K562 (cell line): Measurements from ENCODE around the gene AHSG. TPM values are rescaled to one million over a fixed set of nuclear protein-coding genes. Genes with fewer than 3 reads are reported as not detected.

Experiments used
- ATAC-seq: fragments of 200-7000 bp; cut with Tn5 transposase; 3 replicates; pipeline ENCODE4 v1.9.1; 2020; ENCODE audit warnings: moderate library complexity
- BruUV-seq: library from RNA; stranded (reverse); fragments of 400-500 nt; replicated peaks from 2 replicates; lab custom pipeline; 2021; lab: Mats Ljungman, UMichigan
- CTCF ChIA-PET: fragments of 300-600 bp; formaldehyde crosslinking; extraction: SDS; loops from one replicate; lab custom pipeline; 2021; ENCODE audit warnings: low intra/inter-chr PET ratio; lab: Yijun Ruan, JAX
- POLR2A ChIA-PET: fragments of 300-600, 350-650 bp; sonication (Branson Sonifier 250); formaldehyde crosslinking; extraction: SDS; loops from one replicate; lab custom pipeline; 2021; ENCODE audit warnings: antibody characterized with exemption, inconsistent platforms; lab: Yijun Ruan, JAX
- DNase-seq, 4 experiments: peaks; one replicate each; pipeline versions ENCODE4 v3.0.0 to v3.0.0-alpha.2; 2011 to 2018; ENCODE audit warnings: low spot score in 3 of 4, mixed read lengths in 3 of 4; ENCODE audit errors: extremely low read depth in 1 of 4
- FAIRE-seq: peaks from 2 replicates; lab custom pipeline; 2011; peaks lifted over from hg19 to GRCh38; lab: Jason Lieb, UNC
- H2AFZ ChIP-seq: 2 replicates; pipeline ENCODE4 v1.6.0; 2011; ENCODE audit warnings: low read depth, low read length, control low read depth, inconsistent platforms
- H3K27ac ChIP-seq: fragments of 200-600 bp; 3 replicates; pipeline ENCODE4 v1.8.0; 2011; ENCODE audit warnings: low read depth, mild to moderate bottlenecking, control low read depth, inconsistent platforms, low read length, moderate library complexity, mixed read lengths; ENCODE audit errors: extremely low read depth
- H3K27me3 ChIP-seq, 2 experiments: fragments of 300-600 bp in 1 of 2; 2 replicates in 1 of 2; 3 replicates in 1 of 2; pipeline versions ENCODE4 v1.6.0 to v1.8.0; 2011; ENCODE audit warnings: inconsistent platforms in 2 of 2, low read length in 2 of 2, mild to moderate bottlenecking in 1 of 2, mixed read lengths in 1 of 2, moderate library complexity in 1 of 2; ENCODE audit not compliant: control insufficient read depth in 2 of 2, insufficient read depth in 2 of 2
- H3K36me3 ChIP-seq: fragments of 300-600 bp; 3 replicates; pipeline ENCODE4 v1.8.0; 2011; ENCODE audit warnings: mild to moderate bottlenecking, low read length, inconsistent platforms; ENCODE audit not compliant: control insufficient read depth, insufficient read depth
- H3K4me1 ChIP-seq, 2 experiments: fragments of 200-600 bp in 1 of 2; replicated peaks in 1 of 2; 2 replicates in 1 of 2; 3 replicates in 1 of 2; pipeline versions ENCODE4 v1.5.1 to v1.8.0; 2011; ENCODE audit warnings: inconsistent platforms in 2 of 2, low read length in 2 of 2, mild to moderate bottlenecking in 1 of 2, mixed read lengths in 1 of 2, moderate library complexity in 1 of 2; ENCODE audit not compliant: control insufficient read depth in 2 of 2, insufficient read depth in 2 of 2
- H3K4me2 ChIP-seq: 2 replicates; pipeline ENCODE4 v1.6.1; 2011; ENCODE audit warnings: low read length, control low read depth, inconsistent platforms, mixed read lengths; ENCODE audit not compliant: insufficient read depth
- H3K4me3 ChIP-seq: fragments of 200-600 bp; sonication (generic), shearing (Covaris generic); 2 replicates; pipeline ENCODE4 v1.5.1; 2016; ENCODE audit warnings: control low read depth, inconsistent platforms
- H3K79me2 ChIP-seq: fragments of 200-600 bp; 3 replicates; pipeline ENCODE4 v1.8.0; 2011; ENCODE audit warnings: low read length, inconsistent platforms; ENCODE audit not compliant: control insufficient read depth, insufficient read depth
- H3K9ac ChIP-seq, 2 experiments: 2 replicates each; pipeline versions ENCODE4 v1.6.0 to v1.6.1; 2011; ENCODE audit warnings: low read depth in 2 of 2, low read length in 2 of 2, control low read depth in 1 of 2, inconsistent platforms in 1 of 2, mild to moderate bottlenecking in 1 of 2, mixed read lengths in 1 of 2; ENCODE audit not compliant: insufficient read depth in 1 of 2
- H3K9me1 ChIP-seq: one replicate; pipeline ENCODE4 v1.6.0; 2011; ENCODE audit warnings: inconsistent platforms, mild to moderate bottlenecking, low read length, moderate library complexity; ENCODE audit not compliant: control insufficient read depth, insufficient read depth
- H3K9me3 ChIP-seq: replicated peaks from 2 replicates; pipeline ENCODE4 v1.5.1; 2011; ENCODE audit warnings: low read depth, low read length, inconsistent platforms; ENCODE audit not compliant: control insufficient read depth, insufficient read depth
- H4K20me1 ChIP-seq: replicated peaks from 2 replicates; pipeline ENCODE4 v1.6.1; 2011; ENCODE audit warnings: low read length, inconsistent platforms, mixed read lengths; ENCODE audit not compliant: control insufficient read depth, insufficient read depth
- C11orf30 ChIP-seq: fragments of 450-650 bp; IDR thresholded peaks from 2 replicates; pipeline ENCODE4 v1.6.1; 2016; ENCODE audit warnings: low read depth, mild to moderate bottlenecking
- MAFG ChIP-seq: fragments of 450-650 bp; conservative IDR thresholded peaks from 2 replicates; pipeline ENCODE4 v1.6.1; 2016; ENCODE audit warnings: missing genetic modification characterization, missing compliant biosample characterization
- ZBTB17 ChIP-seq: fragments of 450-650 bp; formaldehyde crosslinking; IDR thresholded peaks from 2 replicates; pipeline ENCODE4 v1.4.0; 2020; ENCODE audit warnings: mild to moderate bottlenecking
- ZNF316 ChIP-seq: fragments of 450-650 bp; IDR thresholded peaks from 2 replicates; pipeline ENCODE4 v1.6.1; 2016
- WGBS: fragments of 100-300 bp; shearing (Covaris generic); methylation state at CpG from one replicate; pipeline ENCODE4 v1.1.6; 2016; ENCODE audit warnings: low coverage, mixed read lengths; ENCODE audit not compliant: insufficient coverage; ENCODE audit errors: missing lambda C conversion rate; 5-methylcytosine and 5-hydroxymethylcytosine counted together
- in situ Hi-C: fragments of 300-500 bp; cut with MboI; formaldehyde crosslinking; loops from 4 replicates; pipeline ENCODE4 v1.15.0; 2018; ENCODE audit warnings: inconsistent platforms, mixed read lengths
- intact Hi-C: fragments of 100-400 bp; cut with micrococcal nuclease; formaldehyde crosslinking; loops from 2 replicates; pipeline ENCODE4 v1.14.2; 2022
- polyA plus RNA-seq, 8 experiments: library from polyadenylated mRNA; depleted of rRNA in 4 of 8; stranded (reverse) in 5 of 8; unstranded in 3 of 8; fragments of >200 nt; fragmentation: Nextera tagmentation in 2 of 8; fragmentation: Illumina TruSeq in 1 of 8; extraction: Ambion mirVana in 2 of 8; extraction: Trizol in 1 of 8; gene quantifications; 2 replicates each; pipeline versions ENCODE4 v1.2.1 to v1.2.3, GENCODE V29; 2011 to 2014; ENCODE audit warnings: inconsistent platforms in 1 of 8, missing spikeins in 1 of 8
- total RNA-seq, 7 experiments: library from RNA; depleted of rRNA in 6 of 7; stranded (reverse); fragments of >200 nt in 6 of 7; fragmentation: Illumina TruSeq in 2 of 7; extraction: Trizol in 2 of 7; gene quantifications; 2 replicates each; pipeline versions ENCODE4 v1.2.1 to v1.2.3, GENCODE V29; 2011 to 2021; ENCODE audit warnings: low replicate concordance in 1 of 7

Gene AHSG
- total and polyA plus RNA-seq, 9 of the 15 experiments (the other 6 are each of a cell fraction or from before 2014, with no cell fraction given), result 0.69 TPM; not detected in 8

GRCh38 chr3:186608624-186609215, 4.1 kb upstream of the AHSG start:
- no peak overlapping the region for H3K27ac ChIP-seq
- in situ Hi-C loops (no loop called here), intact Hi-C loops (loop anchor here (1.0 to 5.0 kb wide), 2 partner anchors 19 to 626 kb away; no protein-coding TSS in a partner anchor)
- no peak overlapping the region for H3K4me2 ChIP-seq
- POLR2A ChIA-PET, result interaction anchor here (0.6 to 3.4 kb wide), 3 partner anchors 9 to 175 kb away, joined by 3 to 17 read pairs (median 3); partner anchors contain the start of gene EIF4A2
- BruUV-seq, result no TSS peak
- no peaks in the 10 kb centered on the region for H3K36me3 ChIP-seq
- H4K20me1 ChIP-seq, result no peaks in the 10 kb centered on the region
- H3K9ac ChIP-seq, result no peak overlapping the region
- peaks cover 0 to 18% of the 10 kb centered on the region in 2 experiments; a peak in 4 of 5 replicates for H3K27me3 ChIP-seq
- ATAC-seq (no peak), FAIRE-seq (no peak), DNase-seq (no peak)
- no peak overlapping the region for H2AFZ ChIP-seq
- H3K9me3 ChIP-seq, result no peaks in the 10 kb centered on the region
- H3K79me2 ChIP-seq, result no peaks in the 10 kb centered on the region
- 35% methylated on average over 2 of the region's 2 CpGs for WGBS
- H3K9me1 ChIP-seq, result no peaks in the 10 kb centered on the region
- TF ChIP-seq ZNF316 (peak; percentile 61), C11orf30 (peak; percentile 55; the same call in 1 of the 2 replicates), MAFG (tag) (0 out of 2 replicates have a peak, but pooled peaks have one; percentile 22), ZBTB17 (CRISPR knock-in tag) (no peak)
- TF ChIP-seq, all 486 proteins: peak for 3
- no peak overlapping the region for H3K4me3 ChIP-seq
- CTCF ChIA-PET, result no interaction called here
- H3K4me1 ChIP-seq, result peaks cover 0 to 9% of the 10 kb centered on the region in 2 experiments; a peak in 2 of 5 replicates
